C4-2B (cell line): Measurements from ENCODE around the gene TRPV4.

ENCODE experiments used
- ZFX ChIP-seq: fragments of 450-650 bp; IDR thresholded peaks from 2 replicates; pipeline ENCODE4 v1.6.1; 2017
- TF ChIP-seq, protein P1 (sequence below): fragments of 450-650 bp; conservative IDR thresholded peaks from 2 replicates; pipeline ENCODE4 v1.5.1; 2017; ENCODE audit warnings: mild to moderate bottlenecking

DNA sequence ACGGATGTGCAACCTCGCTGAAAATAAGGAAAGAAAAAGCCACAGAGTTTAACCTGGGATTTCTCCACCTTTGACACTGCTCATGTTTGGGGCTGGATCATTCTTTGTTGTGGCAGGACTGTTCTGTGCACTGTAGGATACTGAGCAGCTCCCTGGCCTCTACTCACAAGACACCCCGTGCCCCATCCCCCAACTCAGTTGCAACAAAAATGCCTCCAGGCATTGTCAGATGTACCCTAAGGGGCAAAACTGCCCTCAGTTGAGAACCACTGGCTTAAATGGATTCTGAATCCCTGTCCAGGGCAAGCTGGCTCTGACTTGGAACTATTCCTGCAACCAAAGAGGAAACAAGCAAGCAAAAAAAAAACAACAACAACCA, 45.0 kb upstream of the TRPV4 start:
- TF ChIP-seq, protein P1, sequence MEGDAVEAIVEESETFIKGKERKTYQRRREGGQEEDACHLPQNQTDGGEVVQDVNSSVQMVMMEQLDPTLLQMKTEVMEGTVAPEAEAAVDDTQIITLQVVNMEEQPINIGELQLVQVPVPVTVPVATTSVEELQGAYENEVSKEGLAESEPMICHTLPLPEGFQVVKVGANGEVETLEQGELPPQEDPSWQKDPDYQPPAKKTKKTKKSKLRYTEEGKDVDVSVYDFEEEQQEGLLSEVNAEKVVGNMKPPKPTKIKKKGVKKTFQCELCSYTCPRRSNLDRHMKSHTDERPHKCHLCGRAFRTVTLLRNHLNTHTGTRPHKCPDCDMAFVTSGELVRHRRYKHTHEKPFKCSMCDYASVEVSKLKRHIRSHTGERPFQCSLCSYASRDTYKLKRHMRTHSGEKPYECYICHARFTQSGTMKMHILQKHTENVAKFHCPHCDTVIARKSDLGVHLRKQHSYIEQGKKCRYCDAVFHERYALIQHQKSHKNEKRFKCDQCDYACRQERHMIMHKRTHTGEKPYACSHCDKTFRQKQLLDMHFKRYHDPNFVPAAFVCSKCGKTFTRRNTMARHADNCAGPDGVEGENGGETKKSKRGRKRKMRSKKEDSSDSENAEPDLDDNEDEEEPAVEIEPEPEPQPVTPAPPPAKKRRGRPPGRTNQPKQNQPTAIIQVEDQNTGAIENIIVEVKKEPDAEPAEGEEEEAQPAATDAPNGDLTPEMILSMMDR: no peak
- TF ChIP-seq ZFX: no peak
